Measurements from ENCODE around the gene ZEB2. TPM values are rescaled to one million over a fixed set of nuclear protein-coding genes. Genes with fewer than 3 reads are reported as not detected.

Gene ZEB2
- total RNA-seq, 1 experiment from 2014 or later: 1.2 TPM

GRCh38 chr2:144356402-144356801, 163.5 kb downstream of the ZEB2 start:
- H3K27ac Mint-ChIP-seq: no peak overlapping the region; a peak in 1 of 7 replicates

More at GRCh38 chr2:144356402-144356801, 163.5 kb downstream of the ZEB2 start:
- Histone ChIP-seq H2AFZ (ENCODE audit: low read length) (no peak overlapping the region), H4K5ac (ENCODE audit: insufficient read length, low read depth, low read length) (no peak overlapping the region), H3K18ac (ENCODE audit: insufficient read length, low read depth, low read length) (no peak overlapping the region), H3K4ac (ENCODE audit: low read depth, low read length) (no peak overlapping the region), H3K4me2 (ENCODE audit: insufficient read depth, insufficient read length, low read length) (no peak overlapping the region), H3K14ac (ENCODE audit: insufficient read depth, low read length) (no peak overlapping the region), H2AK5ac (ENCODE audit: insufficient read length, low read length) (no peak overlapping the region), H2BK15ac (ENCODE audit: low read depth, low read length) (no peak overlapping the region), H3K4me1 (ENCODE audit: insufficient read depth, low read length) (peaks cover 2% of the 10 kb centered on the region; the same call in 1 of the 2 replicates), H4K8ac (replicated peaks; ENCODE audit: insufficient read length, low read depth, low read length) (no peak overlapping the region), H3K79me1 (ENCODE audit: insufficient read depth, low read depth, low read length, poor library complexity, severe bottlenecking) (no peaks in the 10 kb centered on the region), H3K27me3 (ENCODE audit: insufficient read depth, low read length) (no peaks in the 10 kb centered on the region), H3K56ac (ENCODE audit: insufficient read length, low read depth, low read length) (no peak overlapping the region), H3K23me2 (ENCODE audit: insufficient read length, low read depth, low read length, poor library complexity, severe bottlenecking) (no peaks in the 10 kb centered on the region), H2BK20ac (ENCODE audit: low read depth, low read length, poor library complexity, severe bottlenecking) (no peak overlapping the region), H2BK12ac (ENCODE audit: insufficient read length, low read depth, low read length) (no peak overlapping the region), H4K20me1 (ENCODE audit: control insufficient read depth, insufficient read depth, insufficient read length) (no peaks in the 10 kb centered on the region), H3K27ac (ENCODE audit: insufficient read length, low read depth, low read length) (no peak overlapping the region), H2BK120ac (ENCODE audit: low read depth, low read length, poor library complexity, severe bottlenecking) (no peak overlapping the region), H3K79me2 (ENCODE audit: insufficient read depth, low read length) (no peaks in the 10 kb centered on the region), H2BK5ac (ENCODE audit: insufficient read length, low read length) (no peak overlapping the region), H3K23ac (ENCODE audit: insufficient read length, low read depth, low read length) (no peak overlapping the region), H4K91ac (ENCODE audit: insufficient read length, low read depth, low read length) (no peak overlapping the region), H3K9me3 (ENCODE audit: control insufficient read depth, low read depth, low read length) (no peaks in the 10 kb centered on the region), H3K9ac (ENCODE audit: extremely low read depth, insufficient read length, low read length) (no peak overlapping the region), H3T11ph (ENCODE audit: low read length) (no peak overlapping the region)
- no peak overlapping the region for H3K4me3 Mint-ChIP-seq
- no peaks in the 10 kb centered on the region for H3K36me3 Mint-ChIP-seq (ENCODE audit: insufficient read depth in 1 of 3, low read depth in 3 of 3)
- peaks cover 1% of the 10 kb centered on the region; the same call in 1 of the 2 replicates for H3K27me3 Mint-ChIP-seq (ENCODE audit: low read depth)
- DNase-seq: no peak
- no peak for TF ChIP-seq CTCF (conservative IDR thresholded peaks at IDR 0.05)
- H3K4me1 Mint-ChIP-seq: peaks cover 12 to 17% of the 10 kb centered on the region in 2 experiments
- no CpG with 5 or more reads among the region's 3 CpGs for WGBS (ENCODE audit: extremely low coverage, insufficient read length, low lambda C conversion rate)
- no peaks in the 10 kb centered on the region; a peak in 1 of 5 replicates for H3K9me3 Mint-ChIP-seq

Measured in H9 (cell line).